ENCODE measurements around the gene IRF1.
A peak's percentile ranks its signal among the peaks of the same experiment; 100 is the strongest.
"Not testable (repeated sequence)": the region's sequence is repeated elsewhere in the genome, so short reads cannot be mapped to it uniquely, and the experiment has no call there.

The IRF1 gene

GRCh38 chr5:132490484-132491367 is at the start of gene IRF1:
Gene IRF1, minus strand, starts transcription at chr5:132490773. Its CDS starts 1,295 bp downstream, at chr5:132489478.
- no peak for FAIRE-seq
- peak; percentile 93 for DNase-seq (ENCODE audit: low spot score)

- FAIRE-seq = no peak
These were observed 49.6 kb upstream of the IRF1 start for GRCh38 chr5:132540149-132540548.

GRCh38 chr5:132539716-132540115 is 49.1 kb upstream of the IRF1 start:
- DNase-seq (ENCODE audit: low spot score) = no peak

More at GRCh38 chr5:132540149-132540548, 49.6 kb upstream of the IRF1 start:
- DNase-seq (ENCODE audit: low spot score) = no peak

GRCh38 chr5:132530946-132531345 is 40.4 kb upstream of the IRF1 start:
- DNase-seq (ENCODE audit: low spot score) (no peak), FAIRE-seq (no peak)

More at GRCh38 chr5:132539716-132540115, 49.1 kb upstream of the IRF1 start:
- no peak for FAIRE-seq

- FAIRE-seq (no peak), DNase-seq (ENCODE audit: low spot score) (no peak)
These were observed 38.5 kb upstream of the IRF1 start for GRCh38 chr5:132528866-132529634.

- FAIRE-seq = no peak
- DNase-seq (ENCODE audit: low spot score) = no peak
These were observed 37.4 kb upstream of the IRF1 start for GRCh38 chr5:132528021-132528420.

GRCh38 chr5:132526974-132527564 is 36.5 kb upstream of the IRF1 start:
- DNase-seq (ENCODE audit: low spot score) (no peak), FAIRE-seq (no peak)

GRCh38 chr5:132526290-132526973 is 35.9 kb upstream of the IRF1 start:
- no peak for FAIRE-seq
- DNase-seq (ENCODE audit: low spot score) = peak; percentile 55

GRCh38 chr5:132525299-132525724 is 34.7 kb upstream of the IRF1 start:
- FAIRE-seq (no peak), DNase-seq (ENCODE audit: low spot score) (no peak)

GRCh38 chr5:132524877-132525276 is 34.3 kb upstream of the IRF1 start:
- not testable (repeated sequence) for DNase-seq (ENCODE audit: low spot score); FAIRE-seq

- FAIRE-seq; DNase-seq (ENCODE audit: low spot score): not testable (repeated sequence)
These were observed 31.5 kb upstream of the IRF1 start for GRCh38 chr5:132522067-132522466.

- not testable (repeated sequence) for FAIRE-seq; DNase-seq (ENCODE audit: low spot score)
These were observed 23.2 kb upstream of the IRF1 start for GRCh38 chr5:132513618-132514336.

- peak; percentile 45 for DNase-seq (ENCODE audit: low spot score)
- peak; percentile 76 for FAIRE-seq
These were observed 19.5 kb upstream of the IRF1 start for GRCh38 chr5:132510076-132510475.

GRCh38 chr5:132506094-132506692 is 15.6 kb upstream of the IRF1 start:
- DNase-seq (ENCODE audit: low spot score) = no peak
- no peak for FAIRE-seq

GRCh38 chr5:132505641-132506040 is 15.1 kb upstream of the IRF1 start:
- no peak for FAIRE-seq
- no peak for DNase-seq (ENCODE audit: low spot score)

- no peak for DNase-seq (ENCODE audit: low spot score)
- no peak for FAIRE-seq
These were observed 14.2 kb upstream of the IRF1 start for GRCh38 chr5:132504746-132505145.

- FAIRE-seq (no peak), DNase-seq (ENCODE audit: low spot score) (no peak)
These were observed 12.7 kb upstream of the IRF1 start for GRCh38 chr5:132503244-132503643.

- DNase-seq (ENCODE audit: low spot score) = no peak
- FAIRE-seq = no peak
These were observed 11.7 kb upstream of the IRF1 start for GRCh38 chr5:132501961-132502931.

- DNase-seq (ENCODE audit: low spot score) (no peak), FAIRE-seq (no peak)
These were observed 11.0 kb upstream of the IRF1 start for GRCh38 chr5:132501629-132501956.
